Measurements from ENCODE around the gene BRD2. TPM values are rescaled to one million over a fixed set of nuclear protein-coding genes. Genes with fewer than 3 reads are reported as not detected.

BRD2 gene
- total RNA-seq, 3 donors from 2014 or later: 338 to 358 (median 348) TPM

- no peak for DNase-seq
- Mint-ChIP-seq H3K9me3 (no peaks in the 10 kb centered on the region), H3K4me1 (ENCODE audit: low read depth) (peaks cover 31% of the 10 kb centered on the region), H3K27me3 (ENCODE audit: low read depth) (no peaks in the 10 kb centered on the region), H3K36me3 (ENCODE audit: insufficient read depth) (peaks cover 29% of the 10 kb centered on the region), H3K4me3 (no peak overlapping the region)
- ATAC-seq: peak; percentile 12 to 22
Observed at GRCh38 chr6:32983964-32984621, 15.7 kb downstream of the BRD2 start.

- Mint-ChIP-seq H3K36me3 (ENCODE audit: insufficient read depth) (peaks cover 24% of the 10 kb centered on the region), H3K4me1 (ENCODE audit: low read depth) (peaks cover 27% of the 10 kb centered on the region), H3K27me3 (ENCODE audit: low read depth) (no peaks in the 10 kb centered on the region), H3K4me3 (no peak overlapping the region), H3K9me3 (no peaks in the 10 kb centered on the region)
- DNase-seq: peak; percentile 89
- peak; percentile 73 to 74 for ATAC-seq
Observed at GRCh38 chr6:32984622-32985389, 16.4 kb downstream of the BRD2 start.

- H3K4me3 Mint-ChIP-seq: no peak overlapping the region
- no peaks in the 10 kb centered on the region for H3K9me3 Mint-ChIP-seq
- H3K36me3 Mint-ChIP-seq (ENCODE audit: insufficient read depth): no peaks in the 10 kb centered on the region
- ATAC-seq (peak; percentile 32 to 41), DNase-seq (no peak)
- peaks cover 4% of the 10 kb centered on the region for H3K4me1 Mint-ChIP-seq (ENCODE audit: low read depth)
- no peaks in the 10 kb centered on the region for H3K27me3 Mint-ChIP-seq (ENCODE audit: low read depth)
Observed at GRCh38 chr6:32989368-32989767, 21.0 kb downstream of the BRD2 start.

GRCh38 chr6:32991972-32992371 lies 23.6 kb downstream of the BRD2 start:
- Mint-ChIP-seq H3K9me3 (no peaks in the 10 kb centered on the region), H3K4me1 (ENCODE audit: low read depth) (no peaks in the 10 kb centered on the region), H3K4me3 (no peak overlapping the region), H3K27me3 (ENCODE audit: low read depth) (no peaks in the 10 kb centered on the region), H3K36me3 (ENCODE audit: insufficient read depth) (no peaks in the 10 kb centered on the region)
- DNase-seq (no peak), ATAC-seq (no peak)

GRCh38 chr6:32993363-32993973 lies 25.1 kb downstream of the BRD2 start:
- ATAC-seq (no peak), DNase-seq (no peak)
- no peaks in the 10 kb centered on the region for H3K36me3 Mint-ChIP-seq (ENCODE audit: insufficient read depth)
- no peaks in the 10 kb centered on the region for H3K9me3 Mint-ChIP-seq
- H3K4me1 Mint-ChIP-seq (ENCODE audit: low read depth): no peaks in the 10 kb centered on the region
- H3K27me3 Mint-ChIP-seq (ENCODE audit: low read depth): peaks cover 2% of the 10 kb centered on the region
- H3K4me3 Mint-ChIP-seq: no peak overlapping the region

- no peaks in the 10 kb centered on the region for H3K9me3 Mint-ChIP-seq
- ATAC-seq (no peak), DNase-seq (no peak)
- no peak overlapping the region for H3K4me3 Mint-ChIP-seq
- H3K27me3 Mint-ChIP-seq (ENCODE audit: low read depth): peaks cover 6% of the 10 kb centered on the region
- H3K36me3 Mint-ChIP-seq (ENCODE audit: insufficient read depth): no peaks in the 10 kb centered on the region
- H3K4me1 Mint-ChIP-seq (ENCODE audit: low read depth): peaks cover 6% of the 10 kb centered on the region
Observed at GRCh38 chr6:32995448-32995847, 27.1 kb downstream of the BRD2 start.

GRCh38 chr6:33000055-33000454 lies 31.7 kb downstream of the BRD2 start:
- Mint-ChIP-seq H3K4me3 (no peak overlapping the region), H3K27me3 (ENCODE audit: low read depth) (peaks cover 16% of the 10 kb centered on the region), H3K4me1 (ENCODE audit: low read depth) (peaks cover 8% of the 10 kb centered on the region), H3K36me3 (ENCODE audit: insufficient read depth) (no peaks in the 10 kb centered on the region), H3K9me3 (no peaks in the 10 kb centered on the region)
- DNase-seq (no peak), ATAC-seq (peak in 1 of 2 donors; percentile 40)

GRCh38 chr6:33001685-33002084 lies 33.3 kb downstream of the BRD2 start:
- peaks cover 8% of the 10 kb centered on the region for H3K4me1 Mint-ChIP-seq (ENCODE audit: low read depth)
- DNase-seq: no peak
- ATAC-seq: no peak

GRCh38 chr6:33004940-33005339 lies 36.5 kb downstream of the BRD2 start:
- H3K27me3 Mint-ChIP-seq (ENCODE audit: low read depth): peaks cover 14% of the 10 kb centered on the region
- no peaks in the 10 kb centered on the region for H3K9me3 Mint-ChIP-seq
- ATAC-seq (no peak), DNase-seq (no peak)
- H3K4me1 Mint-ChIP-seq (ENCODE audit: low read depth): peaks cover 23% of the 10 kb centered on the region
- H3K4me3 Mint-ChIP-seq: no peak overlapping the region
- H3K36me3 Mint-ChIP-seq (ENCODE audit: insufficient read depth): no peaks in the 10 kb centered on the region

More at GRCh38 chr6:33001685-33002084, 33.3 kb downstream of the BRD2 start:
- Mint-ChIP-seq H3K9me3 (no peaks in the 10 kb centered on the region), H3K27me3 (ENCODE audit: low read depth) (peaks cover 16% of the 10 kb centered on the region), H3K36me3 (ENCODE audit: insufficient read depth) (no peaks in the 10 kb centered on the region), H3K4me3 (no peak overlapping the region)

- peak overlapping the region; percentile 83 for H3K4me3 Mint-ChIP-seq
- no peaks in the 10 kb centered on the region for H3K36me3 Mint-ChIP-seq (ENCODE audit: insufficient read depth)
- peaks cover 16% of the 10 kb centered on the region for H3K4me1 Mint-ChIP-seq (ENCODE audit: low read depth)
- H3K27me3 Mint-ChIP-seq (ENCODE audit: low read depth): peaks cover 6% of the 10 kb centered on the region
- no peak for ATAC-seq
- no peaks in the 10 kb centered on the region for H3K9me3 Mint-ChIP-seq
- DNase-seq: no peak
Observed at GRCh38 chr6:33007831-33008400, 39.5 kb downstream of the BRD2 start.

GRCh38 chr6:33008944-33009861 lies 40.8 kb downstream of the BRD2 start, which contains the start of gene HLA-DOA:
Gene HLA-DOA (minus strand): TSS chr6:33009591.
- Mint-ChIP-seq H3K4me1 (ENCODE audit: low read depth) (peaks cover 16% of the 10 kb centered on the region), H3K27me3 (ENCODE audit: low read depth) (peaks cover 8% of the 10 kb centered on the region), H3K36me3 (ENCODE audit: insufficient read depth) (no peaks in the 10 kb centered on the region), H3K4me3 (peak within 1 kb of the TSS; percentile 83), H3K9me3 (no peaks in the 10 kb centered on the region)
- DNase-seq (peak; percentile 25), ATAC-seq (peak; percentile 93 to 96)

GRCh38 chr6:33010356-33010755 lies 42.0 kb downstream of the BRD2 start:
- H3K4me1 Mint-ChIP-seq (ENCODE audit: low read depth): peaks cover 18% of the 10 kb centered on the region
- no peaks in the 10 kb centered on the region for H3K9me3 Mint-ChIP-seq
- H3K36me3 Mint-ChIP-seq (ENCODE audit: insufficient read depth): no peaks in the 10 kb centered on the region
- no peak overlapping the region for H3K4me3 Mint-ChIP-seq
- ATAC-seq (no peak), DNase-seq (no peak)
- H3K27me3 Mint-ChIP-seq (ENCODE audit: low read depth): peaks cover 10% of the 10 kb centered on the region

GRCh38 chr6:33013608-33014007 lies 45.2 kb downstream of the BRD2 start:
- no peak overlapping the region for H3K4me3 Mint-ChIP-seq
- ATAC-seq: no peak
- H3K36me3 Mint-ChIP-seq (ENCODE audit: insufficient read depth): no peaks in the 10 kb centered on the region
- no peak for DNase-seq
- peaks cover 10% of the 10 kb centered on the region for H3K27me3 Mint-ChIP-seq (ENCODE audit: low read depth)
- H3K4me1 Mint-ChIP-seq (ENCODE audit: low read depth): peaks cover 29% of the 10 kb centered on the region
- no peaks in the 10 kb centered on the region for H3K9me3 Mint-ChIP-seq

All from activated T-cell treated with anti-CD3 and anti-CD28 coated beads, Interleukin-2, amount 50 U/mL, for 4 hours (primary cell).